ENCODE data around the gene RBFOX2. TPM values are rescaled to one million over a fixed set of nuclear protein-coding genes. Genes with fewer than 3 reads are reported as not detected.

Gene RBFOX2
- total and polyA plus RNA-seq, 2 donors from 2014 or later: 17.2 to 68.6 TPM

DNA sequence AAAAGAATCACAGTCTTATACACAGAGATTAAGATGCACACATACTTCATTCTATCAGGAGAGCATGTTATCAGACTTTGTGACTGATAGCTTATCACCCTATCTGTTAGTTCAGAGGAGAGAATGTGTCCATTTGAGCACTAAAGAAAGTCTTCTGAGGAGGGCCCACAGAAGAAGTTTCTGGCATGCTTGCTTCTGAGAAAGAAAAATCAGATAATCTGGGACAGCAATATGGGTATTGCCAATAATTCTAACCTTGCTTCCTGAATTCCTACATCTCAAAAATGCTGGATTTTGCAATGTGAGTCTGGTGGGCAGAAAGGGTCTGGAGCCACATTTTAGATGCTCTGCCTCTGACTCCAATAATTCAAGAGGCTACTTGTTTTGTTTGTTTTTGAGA is 128.9 kb downstream of the RBFOX2 start:
- TF ChIP-seq, protein P1, sequence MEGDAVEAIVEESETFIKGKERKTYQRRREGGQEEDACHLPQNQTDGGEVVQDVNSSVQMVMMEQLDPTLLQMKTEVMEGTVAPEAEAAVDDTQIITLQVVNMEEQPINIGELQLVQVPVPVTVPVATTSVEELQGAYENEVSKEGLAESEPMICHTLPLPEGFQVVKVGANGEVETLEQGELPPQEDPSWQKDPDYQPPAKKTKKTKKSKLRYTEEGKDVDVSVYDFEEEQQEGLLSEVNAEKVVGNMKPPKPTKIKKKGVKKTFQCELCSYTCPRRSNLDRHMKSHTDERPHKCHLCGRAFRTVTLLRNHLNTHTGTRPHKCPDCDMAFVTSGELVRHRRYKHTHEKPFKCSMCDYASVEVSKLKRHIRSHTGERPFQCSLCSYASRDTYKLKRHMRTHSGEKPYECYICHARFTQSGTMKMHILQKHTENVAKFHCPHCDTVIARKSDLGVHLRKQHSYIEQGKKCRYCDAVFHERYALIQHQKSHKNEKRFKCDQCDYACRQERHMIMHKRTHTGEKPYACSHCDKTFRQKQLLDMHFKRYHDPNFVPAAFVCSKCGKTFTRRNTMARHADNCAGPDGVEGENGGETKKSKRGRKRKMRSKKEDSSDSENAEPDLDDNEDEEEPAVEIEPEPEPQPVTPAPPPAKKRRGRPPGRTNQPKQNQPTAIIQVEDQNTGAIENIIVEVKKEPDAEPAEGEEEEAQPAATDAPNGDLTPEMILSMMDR (IDR thresholded peaks at IDR 0.05; ENCODE audit: borderline replicate concordance, extremely low read depth, insufficient read depth): no peak
- Histone ChIP-seq H3K9ac (ENCODE audit: low read length in 3 of 3) (no peak overlapping the region), H3K36me3 (ENCODE audit: control insufficient read depth in 2 of 3, insufficient read depth in 3 of 3, low read length in 3 of 3) (no peaks in the 10 kb centered on the region), H3K4me3 (ENCODE audit: low read length in 3 of 3) (no peak overlapping the region), H3K27ac (ENCODE audit: low read depth in 2 of 2, low read length in 2 of 2) (no peak overlapping the region), H3K9me3 (ENCODE audit: control insufficient read depth in 2 of 3, insufficient read depth in 1 of 3, low read length in 3 of 3) (no peaks in the 10 kb centered on the region), H3K4me1 (ENCODE audit: control insufficient read depth in 2 of 3, insufficient read depth in 2 of 3, low read depth in 1 of 3, low read length in 3 of 3) (peaks cover 0 to 18% (median 6%) of the 10 kb centered on the region in 3 donors), H3K27me3 (ENCODE audit: control insufficient read depth, insufficient read depth, low read length) (no peaks in the 10 kb centered on the region)
- DNase-seq: no peak
- no peak for FAIRE-seq
- intact Hi-C loops (cut with DNase I): no loop called here

DNA sequence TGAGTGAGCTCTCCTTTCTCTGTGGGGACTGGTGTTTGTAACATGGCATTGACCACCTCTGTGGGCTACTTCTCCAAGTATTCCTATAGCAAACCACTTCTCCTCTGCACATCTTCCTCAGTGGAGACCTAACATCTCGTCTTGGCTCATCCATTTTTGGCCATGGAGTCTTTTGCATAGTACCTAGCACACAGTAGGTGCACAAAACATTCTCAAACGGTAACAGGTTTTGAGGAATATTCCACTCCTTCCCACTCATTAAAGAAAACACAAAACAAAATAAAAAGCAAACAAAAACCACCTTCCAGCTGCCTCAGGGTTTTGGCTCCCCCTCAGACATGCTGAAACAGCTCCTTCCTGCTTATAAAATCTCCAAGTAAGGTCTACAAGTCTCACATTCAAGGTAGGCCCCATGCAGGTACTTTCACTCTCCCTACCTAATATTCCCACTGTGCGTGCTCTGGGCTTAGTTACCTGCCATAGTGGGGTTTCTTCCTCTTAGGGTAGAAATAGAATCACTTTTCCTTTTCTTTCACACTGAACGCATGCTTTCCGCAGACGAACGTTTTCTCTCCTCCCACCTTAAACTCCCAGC is 132.4 kb downstream of the RBFOX2 start:
- DNase-seq (no peak), FAIRE-seq (no peak)
- no peaks in the 10 kb centered on the region for H3K9me3 ChIP-seq (ENCODE audit: control insufficient read depth in 2 of 3, insufficient read depth in 1 of 3, low read length in 3 of 3)
- H3K36me3 ChIP-seq (ENCODE audit: control insufficient read depth in 2 of 3, insufficient read depth in 3 of 3, low read length in 3 of 3): no peaks in the 10 kb centered on the region
- H3K4me3 ChIP-seq (ENCODE audit: low read length in 3 of 3): no peak overlapping the region
- H3K27me3 ChIP-seq (ENCODE audit: control insufficient read depth, insufficient read depth, low read length): no peaks in the 10 kb centered on the region
- TF ChIP-seq, protein P1 (IDR thresholded peaks at IDR 0.05; ENCODE audit: borderline replicate concordance, extremely low read depth, insufficient read depth): no peak
- H3K9ac ChIP-seq (ENCODE audit: low read length in 3 of 3): no peak overlapping the region
- intact Hi-C loops (cut with DNase I): no loop called here
- peaks cover 0 to 18% (median 15%) of the 10 kb centered on the region in 3 donors for H3K4me1 ChIP-seq (ENCODE audit: control insufficient read depth in 2 of 3, insufficient read depth in 2 of 3, low read depth in 1 of 3, low read length in 3 of 3)
- no peak overlapping the region for H3K27ac ChIP-seq (ENCODE audit: low read depth in 2 of 2, low read length in 2 of 2)

DNA sequence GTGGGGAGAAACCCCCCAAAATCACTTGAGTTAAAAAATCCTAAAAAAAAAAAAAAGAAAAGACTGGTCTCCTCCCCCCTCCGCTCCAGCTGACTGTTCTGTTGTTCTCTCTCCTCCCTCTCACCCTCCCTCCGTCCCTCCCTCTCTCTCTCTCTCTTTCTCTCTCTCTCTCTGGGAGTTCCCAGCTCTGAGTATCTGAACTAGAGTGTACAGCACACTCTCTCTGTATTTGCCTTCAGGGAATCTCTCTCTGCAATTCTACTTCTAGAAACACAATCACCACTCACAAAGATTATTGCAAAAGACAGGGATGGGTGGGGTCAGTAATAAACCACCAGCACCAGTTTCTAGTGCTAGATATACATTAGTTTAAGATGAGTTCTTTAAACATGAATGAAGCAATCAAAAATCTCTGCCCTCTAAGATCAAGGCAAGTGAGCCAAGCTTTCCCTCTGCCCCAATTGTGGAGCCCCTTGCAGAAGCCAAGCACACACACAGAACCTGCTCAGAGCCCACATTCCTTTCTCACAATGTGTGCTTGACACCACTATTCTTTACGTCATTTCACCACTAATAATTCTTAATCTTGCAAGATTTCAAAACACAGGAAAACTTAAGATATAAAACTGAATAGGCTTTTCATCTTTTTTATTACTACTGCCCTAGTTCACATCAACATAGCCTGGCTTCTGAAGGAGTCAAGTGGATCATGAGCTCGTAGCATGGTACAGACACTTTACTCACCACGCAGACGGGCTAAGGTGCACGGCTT is 133.5 kb downstream of the RBFOX2 start:
- Histone ChIP-seq H3K36me3 (ENCODE audit: control insufficient read depth in 2 of 3, insufficient read depth in 3 of 3, low read length in 3 of 3) (no peaks in the 10 kb centered on the region), H3K4me1 (ENCODE audit: control insufficient read depth in 2 of 3, insufficient read depth in 2 of 3, low read depth in 1 of 3, low read length in 3 of 3) (peaks cover 0 to 12% (median 8%) of the 10 kb centered on the region in 3 donors), H3K9me3 (ENCODE audit: control insufficient read depth in 2 of 3, insufficient read depth in 1 of 3, low read length in 3 of 3) (no peaks in the 10 kb centered on the region), H3K27me3 (ENCODE audit: control insufficient read depth, insufficient read depth, low read length) (no peaks in the 10 kb centered on the region), H3K27ac (ENCODE audit: low read depth in 2 of 2, low read length in 2 of 2) (no peak overlapping the region), H3K9ac (ENCODE audit: low read length in 3 of 3) (no peak overlapping the region), H3K4me3 (ENCODE audit: low read length in 3 of 3) (peak overlapping the region in 2 of 3 donors; percentile 20 to 30)
- DNase-seq (peak in 3 of 5 donors; percentile 51 to 89 (median 76)), FAIRE-seq (no peak)
- TF ChIP-seq, protein P1 (IDR thresholded peaks at IDR 0.05; ENCODE audit: borderline replicate concordance, extremely low read depth, insufficient read depth): no peak
- intact Hi-C loops (cut with DNase I): no loop called here
